Stimulated activated CD8-positive, alpha-beta memory T cell treated with anti-CD3 and anti-CD28 coated beads, Interleukin-15, amount 100 ng/mL, for 24 hours (primary cell): Measurements from ENCODE around the gene CCDC86.

Source experiments
- DNase-seq: peaks from one replicate; pipeline ENCODE4 v3.0.0-alpha.2; 2020; ENCODE audit warnings: low read depth

Gene CCDC86

DNA sequence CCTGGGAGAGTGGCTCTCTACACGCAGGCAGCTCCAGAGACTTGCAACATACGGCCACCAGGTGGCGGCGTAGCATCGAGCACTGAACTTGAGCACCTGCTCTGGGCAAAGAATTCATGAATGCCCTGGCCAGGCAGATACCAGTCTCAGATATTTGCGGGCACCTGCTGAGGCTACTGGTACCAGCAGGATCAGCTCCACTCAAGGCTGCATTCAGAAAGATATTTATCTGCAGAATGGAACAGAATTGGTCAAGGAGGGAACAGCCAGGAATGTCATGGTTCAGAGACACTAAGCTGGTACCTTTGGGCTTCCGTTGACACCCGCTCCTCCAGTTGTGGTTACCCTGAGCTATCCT, 10.8 kb upstream of the CCDC86 start:
- DNase-seq, result peak; percentile 56

DNA sequence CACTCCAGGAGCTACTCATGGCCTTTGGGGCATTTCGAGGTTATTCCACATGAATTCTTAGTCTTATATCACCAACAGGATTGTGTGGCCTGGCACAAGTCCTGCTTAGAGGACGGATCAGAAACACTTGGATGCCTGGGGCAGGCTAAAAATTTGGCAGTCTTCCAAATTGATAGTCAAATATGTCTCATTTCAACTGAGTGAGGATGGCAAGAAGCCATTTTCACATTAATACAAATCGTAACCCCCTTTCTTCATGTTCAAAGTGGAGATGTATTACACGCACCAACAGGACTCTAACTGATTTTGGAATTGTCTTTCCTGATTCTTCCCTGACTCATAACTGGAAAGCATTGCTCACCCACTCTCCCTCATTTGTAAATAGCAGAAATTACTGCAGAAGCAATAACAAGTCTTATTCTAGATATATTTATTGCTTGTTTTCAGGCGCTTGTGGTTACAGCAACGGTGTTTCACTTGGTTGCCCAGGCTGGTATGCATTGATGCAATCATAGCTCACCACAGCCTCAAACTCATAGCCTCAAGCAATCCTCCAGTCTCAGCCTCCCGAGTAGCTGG, 10.3 kb upstream of the CCDC86 start:
- DNase-seq, result no peak

DNA sequence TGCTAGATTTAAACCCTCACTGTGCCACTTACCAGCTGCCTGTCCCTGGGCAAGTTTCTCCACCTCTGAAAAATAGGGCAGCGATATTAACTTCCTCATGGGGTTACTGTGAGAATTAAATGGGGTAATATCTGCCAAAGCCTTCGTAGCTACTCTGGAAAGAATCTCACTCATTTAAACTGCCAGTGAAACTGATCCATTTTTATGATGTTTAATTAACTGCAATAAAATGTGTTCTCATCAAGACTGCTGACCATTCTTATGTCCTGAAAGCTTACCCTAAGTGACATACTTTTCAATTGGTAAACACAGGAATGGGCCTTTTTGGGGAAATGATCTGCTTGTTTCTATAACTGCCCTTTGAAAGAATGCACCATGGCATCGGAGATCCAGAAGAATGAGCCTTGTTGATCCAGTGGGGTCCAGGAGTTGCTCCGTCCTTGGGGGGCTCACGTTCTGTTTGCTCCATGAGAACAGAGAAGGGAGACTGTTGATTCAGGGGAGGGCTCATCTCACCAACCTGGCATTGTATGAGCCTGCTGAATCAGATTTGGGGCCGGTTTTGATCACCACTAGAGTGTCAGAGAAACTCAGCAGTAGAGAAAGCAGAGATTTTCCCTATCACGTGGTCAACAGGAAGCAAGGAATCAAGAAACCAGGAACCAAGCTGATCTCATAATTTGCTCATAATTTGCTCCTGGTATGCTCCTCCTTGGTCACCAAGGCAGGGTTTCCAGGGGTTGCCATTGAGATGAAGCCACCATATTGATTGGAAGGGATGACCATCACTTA, 7.0 kb upstream of the CCDC86 start:
- no peak for DNase-seq

DNA sequence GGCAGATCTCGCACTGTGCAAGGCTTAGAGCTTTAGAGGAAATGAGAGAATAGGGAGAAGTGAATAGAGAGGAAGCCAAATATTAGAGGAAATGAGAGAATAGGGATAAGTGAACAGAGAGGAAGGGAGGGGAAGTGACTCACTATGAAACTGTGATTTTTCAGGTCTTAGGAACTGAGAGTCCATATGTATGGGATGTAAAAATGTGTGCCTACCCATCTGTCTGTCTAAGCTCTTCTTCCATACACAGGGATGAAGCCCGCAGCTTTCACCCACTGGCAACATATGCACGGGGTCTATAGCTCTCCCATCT, 6.4 kb upstream of the CCDC86 start:
- no peak for DNase-seq

DNA sequence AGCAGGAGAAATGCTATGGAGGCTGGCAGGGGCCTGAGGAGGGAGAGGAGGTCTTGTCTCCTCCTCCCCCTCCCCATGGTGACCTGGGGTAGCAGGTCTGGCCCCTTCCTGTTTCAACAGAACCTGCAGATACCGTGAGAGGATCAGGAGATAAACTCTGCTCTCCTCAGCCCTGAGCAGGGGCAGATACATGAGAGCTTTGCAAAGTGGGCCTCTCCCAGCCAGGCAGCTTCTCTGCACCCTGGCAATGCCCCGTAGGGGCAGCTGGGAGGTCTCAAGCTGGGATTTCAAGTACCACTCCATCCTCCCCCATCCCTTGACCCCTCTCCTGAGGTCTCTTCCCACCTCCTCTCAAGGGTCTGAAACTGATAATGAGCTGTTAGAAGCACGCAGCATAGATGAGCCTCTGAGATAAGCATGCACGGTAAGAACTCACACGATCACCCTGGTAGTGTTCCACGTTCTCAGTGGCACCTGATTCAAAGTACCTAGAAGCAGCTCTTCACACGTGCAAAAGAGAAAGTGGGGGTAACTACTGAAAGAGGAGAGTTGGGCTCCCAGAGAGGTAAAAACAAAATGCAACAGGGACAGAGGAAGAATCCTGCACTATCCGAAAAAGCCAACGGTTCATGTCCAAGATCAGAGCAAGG, 4.9 kb upstream of the CCDC86 start:
- no peak for DNase-seq

DNA sequence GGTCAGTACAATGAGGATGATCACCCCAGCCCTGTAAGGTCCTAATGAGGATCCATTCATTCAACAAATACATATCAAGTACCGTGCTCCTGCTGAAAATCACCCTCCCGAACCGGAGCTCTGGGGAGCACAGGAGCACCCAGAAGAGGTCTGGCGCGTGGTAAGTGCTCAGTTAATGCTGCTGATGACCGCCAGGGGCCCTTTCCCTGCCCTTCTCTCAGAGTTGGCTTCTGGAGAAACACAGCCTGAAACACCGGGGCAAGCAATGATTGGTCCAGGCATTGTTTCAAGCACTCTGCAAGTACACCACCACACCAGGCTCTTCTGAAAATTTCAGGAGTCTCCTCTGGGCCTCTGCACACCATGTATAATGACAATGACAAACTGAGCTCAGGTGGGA, 3.8 kb upstream of the CCDC86 start:
- DNase-seq, result no peak

DNA sequence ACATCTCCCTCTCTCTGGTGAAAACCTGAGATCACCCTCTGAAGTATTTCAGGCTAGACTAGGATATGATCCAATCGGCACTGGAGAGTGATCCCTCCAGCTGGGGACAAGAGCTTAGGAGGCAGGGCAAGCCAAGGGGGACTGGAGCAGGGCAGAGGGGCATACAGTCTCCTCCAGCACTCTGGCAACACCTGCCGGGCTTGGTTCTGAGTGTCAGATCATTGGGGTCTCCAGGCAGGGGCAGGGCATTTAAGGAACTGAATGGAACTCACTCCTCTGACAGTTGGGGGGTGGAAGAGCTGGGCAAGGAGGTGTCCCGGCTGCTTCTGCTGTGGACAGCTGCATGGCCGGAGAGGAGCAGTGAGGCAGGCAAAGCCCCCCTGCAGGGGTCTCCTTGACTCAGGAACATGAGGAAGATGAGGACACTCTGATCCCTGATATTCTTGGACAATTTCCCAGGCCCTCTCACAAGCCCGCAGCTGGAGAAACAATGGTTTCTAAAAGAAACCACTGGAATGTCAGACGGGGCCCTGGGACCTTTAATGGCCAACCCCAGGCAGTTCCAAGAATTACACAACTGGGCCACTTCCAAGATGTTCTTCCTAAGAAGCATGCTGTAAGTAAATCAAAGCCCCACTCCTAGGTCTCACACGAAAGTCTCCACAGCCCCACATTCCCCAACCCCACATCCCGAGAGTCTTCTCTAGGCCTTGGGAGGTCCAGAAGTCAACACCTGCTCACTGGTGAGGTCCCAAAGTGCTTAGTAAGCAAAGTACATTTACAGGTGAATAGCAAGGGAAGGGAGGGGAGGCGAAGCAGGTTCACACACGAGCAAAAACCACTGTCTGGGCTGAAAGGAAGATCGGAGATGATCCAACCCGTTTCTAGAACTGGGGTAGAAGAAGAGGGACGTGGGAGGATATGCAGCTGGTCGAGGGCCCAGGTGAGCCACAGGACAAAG, 1.2 kb upstream of the CCDC86 start:
- DNase-seq, result no peak

DNA sequence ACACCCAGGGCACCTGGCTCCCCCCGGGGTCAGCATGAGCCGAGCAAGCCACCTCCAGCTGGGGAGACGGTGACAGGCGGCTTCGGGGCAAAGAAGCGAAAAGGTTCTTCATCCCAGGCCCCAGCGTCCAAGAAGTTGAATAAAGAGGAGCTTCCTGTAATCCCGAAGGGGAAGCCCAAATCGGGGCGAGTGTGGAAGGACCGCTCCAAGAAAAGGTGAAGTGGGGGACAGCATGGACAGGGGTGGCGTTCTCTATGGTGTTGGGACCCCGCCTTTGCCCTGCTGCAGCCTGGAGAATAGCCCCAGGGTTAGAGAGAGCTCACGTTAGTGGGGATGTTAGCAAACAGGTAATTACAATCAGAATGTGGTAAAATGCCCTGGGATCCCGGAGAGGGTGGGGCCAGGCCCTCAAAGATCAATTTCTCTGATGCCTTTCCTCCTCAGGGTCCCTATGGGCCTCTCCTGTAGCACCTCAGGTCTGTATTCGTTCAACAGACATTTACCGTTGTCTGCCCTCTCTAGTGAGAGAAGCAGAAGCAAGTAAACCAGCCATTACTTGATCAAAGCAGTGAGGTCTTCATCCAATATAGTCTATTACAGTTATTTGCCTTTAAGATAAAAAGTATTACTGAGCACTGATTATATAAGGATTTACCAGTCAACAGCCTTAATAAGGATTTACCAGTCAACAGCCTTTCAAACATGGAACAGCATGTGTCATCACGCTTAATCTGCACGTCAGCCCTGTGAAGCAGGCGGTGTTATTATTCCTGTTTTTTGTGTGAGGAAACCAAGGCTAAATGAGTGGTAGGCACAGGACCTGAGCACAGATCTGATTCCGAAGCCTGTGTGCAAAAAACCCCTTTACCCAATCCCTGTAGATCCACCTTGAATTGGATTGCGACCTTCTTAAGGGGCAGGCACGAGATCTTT, 1.0 kb downstream of the CCDC86 start:
- no peak for DNase-seq

DNA sequence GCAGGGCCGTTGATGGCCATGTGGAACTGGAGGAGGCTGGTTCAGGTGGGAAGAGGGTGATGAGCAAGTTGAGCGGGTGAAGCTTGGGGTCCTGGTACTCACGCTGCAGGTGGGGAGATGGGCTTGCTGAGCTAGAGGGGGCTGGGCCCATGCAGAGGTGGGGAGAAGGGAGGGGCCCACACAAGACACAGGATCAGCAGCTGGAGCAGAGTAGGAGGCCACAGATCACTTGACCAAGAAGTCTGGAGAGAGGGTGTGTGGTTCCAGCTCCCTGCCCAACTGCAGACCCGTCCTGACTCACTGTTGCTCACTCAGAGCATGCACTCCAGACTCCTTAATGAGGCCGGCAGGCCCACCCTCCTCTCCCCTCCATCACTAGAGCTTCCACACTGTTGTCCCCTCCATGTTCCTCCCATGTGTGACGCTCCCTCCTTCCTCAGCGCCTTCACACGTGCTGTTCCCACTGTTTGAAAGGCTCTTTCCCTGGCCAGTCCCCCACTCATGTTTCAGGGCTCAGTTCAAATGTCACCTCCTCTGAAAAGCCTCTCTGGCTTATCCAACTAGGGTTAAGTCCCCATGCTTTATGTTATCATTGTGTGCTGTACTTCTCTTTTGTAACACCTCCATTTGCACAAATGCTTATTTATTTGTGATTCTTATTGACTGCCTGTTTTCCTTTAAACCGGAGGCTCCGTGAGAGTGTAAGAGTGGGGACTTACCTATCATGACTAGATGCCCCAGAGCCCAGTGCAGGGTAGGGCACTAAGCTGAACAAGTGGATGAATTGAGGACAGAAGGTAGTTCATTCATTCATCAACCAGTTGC, 2.3 kb downstream of the CCDC86 start:
- DNase-seq, result no peak

DNA sequence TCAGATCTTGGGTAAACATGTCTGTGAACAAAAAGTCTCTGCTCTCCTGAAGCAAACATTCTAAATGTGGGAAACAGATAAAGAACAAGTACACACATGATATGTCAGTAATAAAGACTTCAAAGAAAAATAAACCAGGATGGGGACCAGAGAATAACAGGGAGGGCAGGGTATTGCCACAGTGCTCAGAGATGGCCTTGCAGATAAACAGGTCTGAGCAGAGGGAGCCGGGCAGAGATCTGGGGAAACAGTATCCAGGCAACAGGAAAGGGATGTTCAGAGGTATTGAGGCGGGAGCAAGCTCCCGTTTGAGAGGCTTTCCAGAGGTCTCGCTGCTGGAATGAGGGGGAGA, 2.9 kb downstream of the CCDC86 start:
- no peak for DNase-seq

DNA sequence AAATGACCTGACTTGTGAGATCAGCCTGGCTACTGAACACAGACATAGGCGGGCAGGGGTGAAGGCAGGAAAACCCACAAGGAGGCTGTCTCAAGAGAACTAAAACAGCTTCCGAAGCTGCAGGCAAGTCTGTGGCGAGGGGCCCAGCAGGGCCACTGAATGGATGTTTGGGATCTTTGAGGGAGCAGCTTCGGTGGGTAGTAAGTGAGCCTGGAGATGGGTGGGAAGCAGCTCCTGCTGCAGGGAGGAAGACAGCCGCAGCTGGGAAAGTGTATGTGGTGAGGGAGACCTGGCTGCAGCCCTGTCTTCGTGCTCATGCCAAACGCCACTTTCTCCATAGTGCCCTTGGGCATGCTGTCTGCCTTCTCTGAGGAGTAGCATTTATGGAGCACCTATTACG, 3.4 kb downstream of the CCDC86 start:
- DNase-seq, result no peak

DNA sequence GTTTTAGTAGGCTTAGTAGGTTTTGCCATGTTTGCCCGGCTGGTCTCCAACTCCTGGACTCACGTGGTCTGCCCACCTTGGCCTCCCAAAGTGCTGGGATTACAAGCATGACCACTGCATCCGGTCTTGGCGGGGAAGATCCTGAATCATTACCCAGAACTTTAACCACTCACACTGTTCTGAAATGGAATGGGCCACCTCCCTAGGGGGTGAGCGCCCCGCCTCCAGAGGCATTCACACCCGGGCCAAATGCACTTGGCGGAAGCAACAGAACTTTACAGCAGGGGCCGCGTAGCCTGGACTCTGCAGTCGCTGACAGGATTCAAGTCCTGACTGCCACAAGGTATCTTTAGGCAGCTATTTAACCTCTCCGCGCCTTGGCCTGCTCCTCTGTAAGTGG, 5.4 kb downstream of the CCDC86 start:
- no peak for DNase-seq

DNA sequence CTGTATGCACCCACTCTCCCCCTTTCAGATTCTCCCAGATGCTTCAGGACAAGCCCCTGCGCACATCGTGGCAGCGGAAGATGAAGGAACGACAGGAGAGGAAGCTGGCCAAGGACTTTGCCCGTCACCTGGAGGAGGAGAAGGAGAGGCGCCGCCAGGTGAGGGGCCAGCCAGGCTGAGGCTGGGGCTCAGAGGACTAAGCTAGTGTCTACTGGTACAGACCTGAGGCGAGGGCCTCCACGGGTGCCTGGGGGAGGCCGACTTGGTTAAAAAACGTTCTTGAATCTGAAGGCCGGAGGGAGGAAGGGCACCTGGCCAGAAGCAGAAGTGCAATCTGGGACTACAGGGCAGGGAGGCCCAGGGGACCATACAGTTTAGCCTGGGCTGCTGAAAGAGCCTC, 6.0 kb downstream of the CCDC86 start:
- DNase-seq, result no peak

DNA sequence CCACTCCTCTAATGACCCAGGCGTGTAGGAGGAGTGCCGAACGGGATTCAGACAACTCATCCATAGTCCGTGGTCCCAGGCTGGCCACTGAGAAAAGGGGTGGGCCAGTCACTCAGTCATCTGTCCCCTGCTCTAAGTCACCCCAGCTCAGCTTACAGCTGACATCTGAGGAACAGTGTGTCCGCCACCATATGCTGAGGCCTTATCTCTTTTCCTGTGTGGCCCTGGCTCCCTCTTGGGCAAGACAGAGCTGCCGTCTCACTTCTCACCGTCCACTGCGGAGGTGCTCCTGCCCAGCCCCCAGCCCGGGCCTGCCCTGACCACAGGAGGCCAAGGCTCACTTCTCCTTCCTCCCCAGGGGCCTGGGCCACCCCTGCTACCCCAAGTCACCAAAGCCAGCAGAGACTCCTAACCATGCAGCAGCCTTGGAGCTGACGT, 6.8 kb downstream of the CCDC86 start:
- DNase-seq, result no peak

DNA sequence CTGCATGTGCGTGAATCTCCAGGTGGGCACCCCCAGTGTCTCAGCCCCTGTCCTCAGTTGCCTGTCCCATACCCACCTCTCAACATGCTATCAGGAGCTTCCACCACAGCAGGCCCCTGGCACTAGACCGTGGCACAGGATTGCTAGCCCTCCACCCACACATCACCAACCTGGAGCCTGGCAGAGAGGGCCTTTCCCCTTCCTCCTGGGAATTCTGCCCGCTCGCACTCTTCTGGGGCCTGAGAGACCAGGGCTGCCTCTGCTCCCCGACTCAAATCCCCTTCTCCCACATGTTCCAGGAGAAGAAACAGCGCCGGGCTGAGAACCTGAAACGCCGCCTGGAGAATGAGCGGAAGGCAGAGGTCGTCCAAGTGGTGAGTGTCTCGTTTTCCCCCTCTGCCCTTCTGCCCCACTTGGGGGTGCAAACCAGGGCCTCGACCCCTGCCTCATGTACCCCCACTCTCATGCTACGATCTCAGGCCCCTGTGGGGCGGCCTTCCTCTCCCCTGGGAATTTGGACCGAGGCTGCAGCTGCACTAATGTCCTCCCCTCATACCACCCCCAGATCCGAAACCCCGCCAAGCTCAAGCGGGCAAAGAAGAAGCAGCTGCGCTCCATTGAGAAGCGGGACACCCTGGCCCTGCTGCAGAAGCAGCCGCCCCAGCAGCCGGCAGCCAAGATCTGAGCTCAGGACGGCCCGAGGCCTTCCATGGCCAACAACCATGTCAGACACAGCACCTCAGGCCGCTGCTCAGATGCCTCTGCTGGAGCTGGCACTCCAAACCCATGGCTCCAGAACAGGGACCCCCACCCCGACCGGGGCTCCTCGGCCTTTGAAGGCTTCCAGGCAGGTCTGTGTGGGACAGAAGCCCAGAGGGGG, 8.0 kb downstream of the CCDC86 start:
- DNase-seq, result no peak

DNA sequence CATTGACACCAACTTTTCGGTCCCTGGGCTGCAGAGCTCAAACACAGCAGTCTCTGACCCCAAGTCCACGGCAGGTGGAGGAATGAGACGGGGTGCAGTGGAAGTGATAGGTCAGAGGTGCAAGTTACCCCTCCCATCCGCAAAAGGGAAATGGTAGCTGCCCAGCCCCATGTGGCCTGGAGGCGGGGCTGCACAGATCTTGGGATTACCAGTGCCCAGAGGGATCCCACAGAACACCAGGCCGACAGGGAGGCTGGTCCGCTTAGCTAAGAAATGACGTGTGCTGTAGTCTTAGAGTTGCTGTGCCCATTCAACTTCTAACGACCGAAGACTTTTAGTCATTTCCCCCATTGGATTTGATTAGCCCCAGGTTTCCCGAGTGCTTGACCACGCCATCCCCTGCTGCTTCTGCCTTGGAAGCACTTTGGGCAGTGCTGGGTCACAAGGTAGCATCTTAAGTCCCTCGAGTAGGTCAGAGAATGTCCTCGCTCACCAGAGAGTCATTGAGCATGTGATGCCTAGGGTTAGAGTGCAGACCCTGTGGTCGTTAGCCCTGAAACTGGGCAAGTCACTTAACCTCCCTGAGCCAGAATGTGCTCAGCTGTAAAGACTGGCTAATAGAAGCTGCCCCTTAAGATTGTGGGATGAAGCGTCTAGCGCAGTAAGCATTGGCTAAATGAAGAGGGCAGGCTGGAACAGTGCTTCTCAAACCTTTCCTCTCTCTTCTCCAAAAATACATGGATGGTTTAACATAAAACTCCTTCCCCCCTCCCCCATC, 9.6 kb downstream of the CCDC86 start:
- DNase-seq, result no peak

DNA sequence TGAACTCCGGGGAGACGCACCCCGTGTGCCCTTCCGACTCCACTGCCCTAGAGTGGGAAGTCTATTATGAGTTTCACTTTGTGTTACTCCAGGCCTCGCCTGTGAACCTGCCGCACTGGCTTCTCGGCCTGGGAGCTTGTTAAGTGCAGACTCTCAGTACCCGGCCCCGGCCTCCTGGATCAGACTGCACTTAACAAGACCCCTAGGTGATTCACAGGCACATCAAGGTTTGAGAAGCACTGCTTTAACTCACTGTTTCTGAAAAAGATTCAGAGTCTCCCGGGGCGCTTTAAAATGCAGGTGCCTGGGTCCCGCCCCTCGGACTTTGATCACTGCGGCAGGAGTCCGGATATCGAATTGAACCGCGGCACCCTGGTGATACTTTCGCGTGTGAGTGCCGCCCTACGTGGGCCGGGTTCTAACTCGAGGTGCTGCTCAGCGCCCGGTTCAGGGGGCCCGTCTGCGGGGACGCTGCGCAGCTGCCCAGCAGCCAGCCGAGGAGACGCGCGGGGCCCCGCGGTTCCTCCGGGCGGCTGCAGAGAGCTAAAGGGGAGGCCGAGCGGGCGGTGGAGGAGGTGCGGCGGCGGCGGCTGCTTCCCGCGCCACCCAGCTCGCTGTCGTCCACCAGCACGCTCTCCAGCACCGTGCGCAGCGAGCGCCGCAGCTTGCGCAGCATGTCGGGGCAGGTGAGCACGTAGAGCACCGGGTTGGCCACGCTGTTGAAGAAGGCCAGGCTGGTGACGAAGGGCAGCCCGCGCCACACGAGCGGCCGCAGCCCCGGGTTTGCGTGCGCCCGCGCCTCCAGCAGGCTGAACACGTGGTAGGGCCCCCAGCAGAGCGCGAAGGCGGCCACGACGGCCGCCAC, 10.4 kb downstream of the CCDC86 start:
- no peak for DNase-seq
